Nephron progenitor cell (in vitro differentiated cells): ENCODE results near the gene THY1.
A peak's percentile ranks its signal among the peaks of the same experiment; 100 is the strongest.

Source experiments
- DNase-seq: peaks from one replicate; pipeline ENCODE4 v3.0.0; 2021
- H3K27ac Mint-ChIP-seq: 2 replicates; pipeline ENCODE4 v1.8.0; 2021; ENCODE audit warnings: mild to moderate bottlenecking, moderate library complexity, mixed read lengths
- H3K27me3 Mint-ChIP-seq: 2 replicates; pipeline ENCODE4 v1.8.0; 2021; ENCODE audit warnings: mild to moderate bottlenecking, low read depth, mixed read lengths; ENCODE audit not compliant: poor library complexity
- H3K36me3 Mint-ChIP-seq: 2 replicates; pipeline ENCODE4 v1.8.0; 2021; ENCODE audit warnings: low read depth, mixed read lengths
- H3K4me1 Mint-ChIP-seq: 2 replicates; pipeline ENCODE4 v1.8.0; 2021; ENCODE audit warnings: mixed read lengths
- H3K4me3 Mint-ChIP-seq: 2 replicates; pipeline ENCODE4 v1.8.0; 2021; ENCODE audit warnings: mild to moderate bottlenecking, moderate library complexity, mixed read lengths
- H3K9me3 Mint-ChIP-seq: 2 replicates; pipeline ENCODE4 v1.8.0; 2021; ENCODE audit warnings: mild to moderate bottlenecking, moderate library complexity, mixed read lengths
- CTCF ChIP-seq: fragments of 200-600 bp; sonication (generic); IDR thresholded peaks from 2 replicates; pipeline ENCODE4 v1.5.0; 2021; ENCODE audit warnings: antibody characterized with exemption

The THY1 gene

GRCh38 chr11:119381181-119381988 lies 41.6 kb downstream of the THY1 start, which contains the start of gene USP2:
USP2 (minus strand) TSS chr11:119381690; CDS start chr11:119373480, 8,210 bp downstream.
- DNase-seq: peak; percentile 99
- H3K4me1 Mint-ChIP-seq: peaks cover 16% of the 10 kb centered on the region
- H3K4me3 Mint-ChIP-seq: no peak within 1 kb of the TSS
- no peaks in the 10 kb centered on the region for H3K9me3 Mint-ChIP-seq
- peaks cover 15% of the 10 kb centered on the region for H3K27me3 Mint-ChIP-seq
- no peaks in the 10 kb centered on the region for H3K36me3 Mint-ChIP-seq
- TF ChIP-seq CTCF: peak; percentile 81
- H3K27ac Mint-ChIP-seq: peak within 1 kb of the TSS; percentile 47

- TF ChIP-seq CTCF: no peak
- no peaks in the 10 kb centered on the region for H3K9me3 Mint-ChIP-seq
- peaks cover 15% of the 10 kb centered on the region for H3K27me3 Mint-ChIP-seq
- no peaks in the 10 kb centered on the region for H3K36me3 Mint-ChIP-seq
- H3K4me3 Mint-ChIP-seq: no peak overlapping the region
- peaks cover 22% of the 10 kb centered on the region for H3K4me1 Mint-ChIP-seq
- no peak for DNase-seq
- no peak overlapping the region for H3K27ac Mint-ChIP-seq
Measured at GRCh38 chr11:119380827-119381180, 42.2 kb downstream of the THY1 start.

GRCh38 chr11:119380160-119380826 lies 42.7 kb downstream of the THY1 start:
- TF ChIP-seq CTCF: no peak
- H3K27ac Mint-ChIP-seq: no peak overlapping the region
- no peak for DNase-seq
- H3K4me3 Mint-ChIP-seq: no peak overlapping the region
- no peaks in the 10 kb centered on the region for H3K36me3 Mint-ChIP-seq
- peaks cover 15% of the 10 kb centered on the region for H3K27me3 Mint-ChIP-seq
- peaks cover 27% of the 10 kb centered on the region for H3K4me1 Mint-ChIP-seq
- H3K9me3 Mint-ChIP-seq: no peaks in the 10 kb centered on the region

GRCh38 chr11:119378851-119379465 lies 44.0 kb downstream of the THY1 start:
- no peak for DNase-seq
- no peak overlapping the region for H3K27ac Mint-ChIP-seq

GRCh38 chr11:119377961-119378667 lies 44.9 kb downstream of the THY1 start:
- no peak for TF ChIP-seq CTCF
- Mint-ChIP-seq H3K27me3 (peaks cover 22% of the 10 kb centered on the region), H3K36me3 (no peaks in the 10 kb centered on the region), H3K4me3 (no peak overlapping the region), H3K27ac (no peak overlapping the region), H3K9me3 (no peaks in the 10 kb centered on the region), H3K4me1 (peaks cover 44% of the 10 kb centered on the region)
- no peak for DNase-seq

More at GRCh38 chr11:119378851-119379465, 44.0 kb downstream of the THY1 start:
- Mint-ChIP-seq H3K9me3 (no peaks in the 10 kb centered on the region), H3K27me3 (peaks cover 19% of the 10 kb centered on the region), H3K4me1 (peaks cover 41% of the 10 kb centered on the region), H3K36me3 (no peaks in the 10 kb centered on the region), H3K4me3 (peak overlapping the region; percentile 57)
- no peak for TF ChIP-seq CTCF
